ENCODE results near the gene ZNF438.

The ZNF438 gene

GRCh38 chr10:30873411-30873810, 158.3 kb downstream of the ZNF438 start:
- DNase-seq, result no peak

- no peak for DNase-seq
These were observed 160.8 kb downstream of the ZNF438 start for GRCh38 chr10:30870896-30871295.

- no peak for DNase-seq
These were observed 162.1 kb downstream of the ZNF438 start for GRCh38 chr10:30869566-30869965.

GRCh38 chr10:30868611-30869010, 163.1 kb downstream of the ZNF438 start:
- no peak for DNase-seq

GRCh38 chr10:30866896-30867295, 164.8 kb downstream of the ZNF438 start:
- no peak for DNase-seq

- no peak for DNase-seq
These were observed 166.3 kb downstream of the ZNF438 start for GRCh38 chr10:30865141-30865926.

GRCh38 chr10:30863516-30864210, 168.0 kb downstream of the ZNF438 start:
- DNase-seq, result no peak

- DNase-seq, result no peak
These were observed 169.2 kb downstream of the ZNF438 start for GRCh38 chr10:30862486-30862885.

GRCh38 chr10:30861976-30862375, 169.7 kb downstream of the ZNF438 start:
- DNase-seq, result no peak

GRCh38 chr10:30861221-30861620, 170.4 kb downstream of the ZNF438 start:
- DNase-seq, result no peak

GRCh38 chr10:30858499-30858898, 173.2 kb downstream of the ZNF438 start:
- DNase-seq, result no peak

- no peak for DNase-seq
These were observed 173.9 kb downstream of the ZNF438 start for GRCh38 chr10:30857803-30858202.

- no peak for DNase-seq
These were observed 176.5 kb downstream of the ZNF438 start for GRCh38 chr10:30855131-30855530.

- DNase-seq, result no peak
These were observed 177.0 kb downstream of the ZNF438 start for GRCh38 chr10:30854656-30855055.

GRCh38 chr10:30853066-30853465, 178.6 kb downstream of the ZNF438 start:
- DNase-seq, result no peak

GRCh38 chr10:30850776-30851175, 180.9 kb downstream of the ZNF438 start:
- no peak for DNase-seq

- DNase-seq, result no peak
These were observed 182.2 kb downstream of the ZNF438 start for GRCh38 chr10:30849231-30850035.

GRCh38 chr10:30848396-30849032, 183.2 kb downstream of the ZNF438 start:
- DNase-seq, result no peak

- no peak for DNase-seq
These were observed 184.0 kb downstream of the ZNF438 start for GRCh38 chr10:30847642-30848041.

- no peak for DNase-seq
These were observed 184.5 kb downstream of the ZNF438 start for GRCh38 chr10:30847199-30847598.

GRCh38 chr10:30846710-30847109, 185.0 kb downstream of the ZNF438 start:
- DNase-seq, result no peak

GRCh38 chr10:30842894-30843293, 188.8 kb downstream of the ZNF438 start:
- no peak for DNase-seq

GRCh38 chr10:30842185-30842584, 189.5 kb downstream of the ZNF438 start:
- DNase-seq, result no peak
